Astrocyte of the cerebellum (primary cell): ENCODE measurements around the gene SH3PXD2B.
"Not testable (repeated sequence)": the region's sequence is repeated elsewhere in the genome, so short reads cannot be mapped to it uniquely, and the experiment has no call there.

Experiments used
- DNase-seq: peaks from one replicate; pipeline ENCODE4 v3.0.0-alpha.2; 2011; ENCODE audit warnings: low read depth
- H3K4me3 ChIP-seq: 2 replicates; pipeline ENCODE4 v1.5.1; 2011; ENCODE audit warnings: mild to moderate bottlenecking, low read depth, low read length, moderate library complexity
- CTCF ChIP-seq: IDR thresholded peaks from 2 replicates; pipeline ENCODE4 v1.5.1; 2012; ENCODE audit warnings: low read length, low read depth, moderate library complexity, mild to moderate bottlenecking; ENCODE audit errors: missing control alignments
- in situ Hi-C: cut with HindIII; loops from 2 replicates; pipeline ENCODE4 v1.10.0; 2017; ENCODE audit warnings: low sequenced_read_pairs

The SH3PXD2B gene

GRCh38 chr5:172374783-172375182 is 79.5 kb downstream of the SH3PXD2B start:
- DNase-seq: no peak
- H3K4me3 ChIP-seq: no peak overlapping the region
- TF ChIP-seq CTCF: no peak
- in situ Hi-C loops: loop anchor here (5.0 kb wide), 1 partner anchor 42 kb away; no protein-coding TSS in a partner anchor

GRCh38 chr5:172373680-172374079 is 80.6 kb downstream of the SH3PXD2B start:
- in situ Hi-C loops: loop anchor here (5.0 kb wide), 1 partner anchor 41 kb away; no protein-coding TSS in a partner anchor

GRCh38 chr5:172371684-172372083 is 82.6 kb downstream of the SH3PXD2B start:
- no peak overlapping the region for H3K4me3 ChIP-seq
- in situ Hi-C loops: loop anchor here (5.0 kb wide), 1 partner anchor 39 kb away; no protein-coding TSS in a partner anchor
- TF ChIP-seq CTCF: no peak
- no peak for DNase-seq

More at GRCh38 chr5:172373680-172374079, 80.6 kb downstream of the SH3PXD2B start:
- no peak for TF ChIP-seq CTCF
- DNase-seq: no peak
- no peak overlapping the region for H3K4me3 ChIP-seq

GRCh38 chr5:172370648-172371545 is 83.4 kb downstream of the SH3PXD2B start:
- in situ Hi-C loops: loop anchor here (5.0 kb wide), 1 partner anchor 39 kb away; no protein-coding TSS in a partner anchor
- no peak overlapping the region for H3K4me3 ChIP-seq
- peak; percentile 69 for TF ChIP-seq CTCF
- DNase-seq: no peak

GRCh38 chr5:172370237-172370640 is 84.1 kb downstream of the SH3PXD2B start:
- TF ChIP-seq CTCF: no peak
- in situ Hi-C loops: loop anchor here (5.0 kb wide), 1 partner anchor 38 kb away; no protein-coding TSS in a partner anchor
- H3K4me3 ChIP-seq: no peak overlapping the region

GRCh38 chr5:172368699-172369098 is 85.6 kb downstream of the SH3PXD2B start:
- in situ Hi-C loops, H3K4me3 ChIP-seq, DNase-seq: not testable (repeated sequence)

More at GRCh38 chr5:172370237-172370640, 84.1 kb downstream of the SH3PXD2B start:
- DNase-seq: no peak
